CD4-positive, alpha-beta T cell treated with Interleukin-15 for 1 hour (primary cell): Measurements from ENCODE around the gene ZFYVE21.
"Not testable (repeated sequence)": the region's sequence is repeated elsewhere in the genome, so short reads cannot be mapped to it uniquely, and the experiment has no call there.

Source experiments
- DNase-seq: peaks from one replicate; pipeline ENCODE4 v3.0.0-alpha.2; 2020

The ZFYVE21 gene

DNA sequence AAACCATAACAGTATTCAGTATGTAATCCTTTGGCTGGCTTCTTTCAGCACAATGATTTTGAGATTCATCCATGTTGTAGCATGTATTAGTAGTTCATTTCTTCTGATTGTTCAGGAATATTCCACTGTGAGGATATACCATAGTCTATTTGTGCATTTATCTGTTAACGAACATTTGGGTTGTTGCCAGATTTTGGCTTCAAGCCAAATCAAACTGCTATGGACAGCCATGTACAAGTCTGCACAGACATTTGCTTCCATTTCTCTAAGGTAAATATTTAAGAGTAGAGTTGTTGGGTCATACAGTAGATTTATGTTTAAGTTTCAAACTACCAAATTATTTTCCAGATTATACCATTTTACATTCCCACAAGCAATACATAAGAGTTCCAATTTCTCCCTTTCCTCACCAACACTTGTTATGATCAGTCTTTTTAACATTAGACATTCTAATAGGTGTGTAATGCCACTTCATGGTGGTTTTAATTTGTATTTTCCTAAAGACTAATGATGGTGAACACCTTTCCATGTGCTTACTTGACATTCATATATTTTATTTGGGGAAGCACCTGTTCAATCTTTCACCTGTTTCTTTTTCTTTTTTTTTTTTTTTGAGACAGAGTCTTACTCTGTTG, 56.6 kb downstream of the ZFYVE21 start:
- DNase-seq = no peak

DNA sequence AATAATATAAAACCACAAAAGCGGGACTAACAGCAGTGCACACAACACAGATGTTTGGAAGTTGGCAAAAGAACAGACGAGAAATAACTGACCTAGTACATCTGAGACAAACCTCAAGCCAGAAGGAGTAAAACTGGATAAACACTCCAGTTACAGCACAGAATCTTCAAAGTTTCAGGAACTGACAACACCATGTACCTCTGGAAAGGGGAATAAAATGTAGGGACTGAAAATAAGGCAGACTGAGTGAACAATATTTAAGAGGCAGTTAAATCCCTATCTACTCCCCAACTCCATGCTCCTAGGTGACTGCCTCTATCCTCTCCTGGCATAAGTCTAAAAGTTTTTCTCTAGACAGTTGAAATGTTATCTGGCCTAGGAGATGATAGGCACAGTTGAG, 57.9 kb downstream of the ZFYVE21 start:
- no peak for DNase-seq

DNA sequence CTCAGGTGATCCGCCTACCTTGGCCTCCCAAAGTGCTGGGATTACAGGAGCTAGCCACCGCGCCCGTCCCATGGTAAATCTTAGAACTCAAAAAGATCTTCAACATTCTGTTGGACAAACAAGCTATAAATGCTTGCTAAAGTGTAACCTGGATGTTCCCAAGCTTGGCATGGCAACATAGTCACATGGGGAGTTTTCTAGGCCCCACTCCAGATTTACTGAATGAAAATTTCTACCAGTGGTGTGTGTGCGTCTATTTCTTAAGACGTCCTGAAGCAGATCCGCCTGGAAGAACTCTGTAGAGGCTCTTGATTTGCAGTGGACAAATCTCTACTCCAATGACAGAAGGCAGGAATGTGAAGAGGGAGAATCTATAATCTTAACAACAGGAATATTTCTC, 59.9 kb downstream of the ZFYVE21 start:
- DNase-seq = no peak

DNA sequence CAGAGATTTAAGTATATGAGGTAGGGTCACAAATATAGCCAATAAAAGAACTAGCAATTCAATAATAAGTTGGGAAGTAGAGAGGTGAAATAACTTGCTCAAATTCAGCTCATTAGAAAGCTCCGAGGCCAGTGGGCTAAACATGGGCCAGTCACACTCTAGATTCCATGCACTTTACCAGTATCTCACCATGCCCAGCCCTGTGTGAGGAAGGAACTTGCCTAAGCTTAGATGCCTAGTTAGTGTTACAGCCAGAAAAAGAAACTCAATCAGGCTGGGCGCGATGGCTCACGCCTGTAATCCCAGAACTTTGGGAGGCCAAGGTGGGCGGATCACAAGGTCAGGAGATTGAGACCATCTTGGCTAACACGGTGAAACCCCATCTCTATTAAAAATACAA, 60.7 kb downstream of the ZFYVE21 start:
- not testable (repeated sequence) for DNase-seq

DNA sequence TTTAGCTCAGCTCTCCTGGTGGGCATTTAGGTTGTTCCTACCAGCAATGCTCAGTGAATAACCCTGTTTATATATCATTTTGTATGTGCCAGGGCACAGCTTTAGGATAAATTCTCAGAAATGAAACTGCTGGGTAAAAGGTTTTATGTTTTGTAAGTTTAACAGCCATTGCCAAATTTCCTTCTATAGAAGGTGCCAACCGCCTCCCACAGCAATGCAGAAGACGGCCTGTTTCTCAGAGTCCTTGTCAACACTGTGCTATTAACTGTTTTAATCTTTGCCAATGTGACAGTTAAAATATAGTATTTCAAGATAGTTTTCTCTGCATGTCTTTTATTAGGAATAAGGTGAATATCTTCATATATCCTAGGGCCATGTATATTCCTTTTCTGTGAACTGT, 66.8 kb downstream of the ZFYVE21 start:
- no peak for DNase-seq
